Thoracic aorta (tissue), 2 donors: ENCODE results near the gene WWC2. TPM values are rescaled to one million over a fixed set of nuclear protein-coding genes. Genes with fewer than 3 reads are reported as not detected.

ENCODE experiments used
- ATAC-seq: fragments of 150-250 bp; one replicate; pipeline ENCODE4 v1.8.0; 2017; ENCODE audit warnings: low read depth; ENCODE audit not compliant: insufficient number of reproducible peaks, low FRiP score
- DNase-seq: peaks from one replicate; pipeline ENCODE4 v3.0.0-alpha.2; 2020; ENCODE audit warnings: low spot score
- H3K27ac ChIP-seq, 2 donors: fragments of 200-600 bp; sonication (generic); 1 replicate in 1 of 2; 2 replicates in 1 of 2; pipeline ENCODE4 v1.5.1; 2016; ENCODE audit warnings: mild to moderate bottlenecking in 2 of 2, moderate library complexity in 2 of 2
- H3K27me3 ChIP-seq: fragments of 200-600 bp; sonication (generic); replicated peaks from 2 replicates; pipeline ENCODE4 v1.6.0; 2016; ENCODE audit warnings: mild to moderate bottlenecking; ENCODE audit not compliant: insufficient read depth
- H3K36me3 ChIP-seq: fragments of 200-600 bp; sonication (generic); one replicate; pipeline ENCODE4 v1.5.1; 2016
- H3K4me1 ChIP-seq, 2 donors: fragments of 200-600 bp; sonication (generic); 1 replicate in 1 of 2; 2 replicates in 1 of 2; pipeline versions ENCODE4 v1.5.1 to v1.6.0; 2016; ENCODE audit warnings: low read depth in 2 of 2, mild to moderate bottlenecking in 1 of 2; ENCODE audit not compliant: control insufficient read depth in 1 of 2
- H3K4me3 ChIP-seq: fragments of 200-600 bp; sonication (generic); 2 replicates; pipeline ENCODE4 v1.5.1; 2016; ENCODE audit warnings: mild to moderate bottlenecking
- H3K9me3 ChIP-seq: fragments of 200-600 bp; sonication (generic); 2 replicates; pipeline ENCODE4 v1.5.1; 2016
- CTCF ChIP-seq: fragments of 200-600 bp; sonication (generic); IDR thresholded peaks from one replicate; pipeline ENCODE4 v1.5.1; 2019; ENCODE audit warnings: antibody characterized with exemption
- total RNA-seq, 2 donors: library from RNA; depleted of rRNA; stranded (reverse); fragments of >200 nt; gene quantifications; one replicate each; pipeline versions ENCODE4 v1.1.0 to v1.2.3, GENCODE V29; 2016

The WWC2 gene
- total RNA-seq, 2 donors from 2014 or later: 21.1 to 44.8 TPM

GRCh38 chr4:183362036-183362435 lies 263.0 kb downstream of the WWC2 start:
- DNase-seq (no peak), ATAC-seq (no peak)
- no peaks in the 10 kb centered on the region for H3K27me3 ChIP-seq
- no peak overlapping the region for H3K4me3 ChIP-seq
- no peaks in the 10 kb centered on the region for H3K4me1 ChIP-seq
- H3K27ac ChIP-seq: no peak overlapping the region
- H3K9me3 ChIP-seq: no peaks in the 10 kb centered on the region
- no peak for TF ChIP-seq CTCF
- no peaks in the 10 kb centered on the region for H3K36me3 ChIP-seq

DNA sequence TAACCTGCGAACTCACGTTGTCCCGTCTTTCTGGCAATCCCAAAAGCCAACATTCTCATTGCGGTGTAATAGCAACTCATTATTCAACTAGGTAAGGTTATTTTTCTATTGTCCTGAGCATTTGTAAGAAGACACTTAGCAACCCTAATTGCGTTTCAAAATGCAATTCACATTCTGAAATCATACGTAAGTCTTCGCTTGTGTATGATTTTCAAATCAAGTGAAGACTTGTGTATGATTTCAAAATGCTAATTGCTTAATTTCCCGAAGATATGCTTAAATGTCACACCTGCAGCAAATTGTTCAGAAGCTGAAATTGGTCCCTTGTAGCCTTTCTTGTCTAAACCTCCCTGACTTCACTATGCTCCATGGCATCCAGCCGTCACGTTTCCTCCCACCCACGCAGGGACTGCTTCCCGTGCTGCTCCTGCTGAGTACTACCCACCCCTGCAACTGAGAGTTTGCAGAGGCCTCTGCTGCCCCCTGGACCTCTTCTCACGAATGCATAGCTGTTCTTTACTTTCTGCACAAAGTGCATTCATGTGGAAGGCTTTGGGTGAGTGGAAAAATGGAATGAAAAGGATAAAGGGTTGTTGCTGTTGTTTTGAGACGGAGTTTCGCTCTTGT lies 264.0 kb downstream of the WWC2 start:
- no peak overlapping the region for H3K27ac ChIP-seq
- TF ChIP-seq CTCF: no peak
- no peaks in the 10 kb centered on the region for H3K36me3 ChIP-seq
- ATAC-seq: no peak
- no peaks in the 10 kb centered on the region for H3K9me3 ChIP-seq
- DNase-seq: no peak
- H3K27me3 ChIP-seq: no peaks in the 10 kb centered on the region
- no peaks in the 10 kb centered on the region for H3K4me1 ChIP-seq
- H3K4me3 ChIP-seq: no peak overlapping the region

GRCh38 chr4:183364025-183364424 lies 265.0 kb downstream of the WWC2 start:
- Histone ChIP-seq H3K4me1 (no peaks in the 10 kb centered on the region), H3K36me3 (no peaks in the 10 kb centered on the region), H3K27me3 (no peaks in the 10 kb centered on the region), H3K27ac (no peak overlapping the region), H3K4me3 (no peak overlapping the region), H3K9me3 (no peaks in the 10 kb centered on the region)
- DNase-seq: no peak
- no peak for ATAC-seq
- TF ChIP-seq CTCF: no peak

- no peak for ATAC-seq
These were observed 267.3 kb downstream of the WWC2 start for GRCh38 chr4:183366206-183366835.

DNA sequence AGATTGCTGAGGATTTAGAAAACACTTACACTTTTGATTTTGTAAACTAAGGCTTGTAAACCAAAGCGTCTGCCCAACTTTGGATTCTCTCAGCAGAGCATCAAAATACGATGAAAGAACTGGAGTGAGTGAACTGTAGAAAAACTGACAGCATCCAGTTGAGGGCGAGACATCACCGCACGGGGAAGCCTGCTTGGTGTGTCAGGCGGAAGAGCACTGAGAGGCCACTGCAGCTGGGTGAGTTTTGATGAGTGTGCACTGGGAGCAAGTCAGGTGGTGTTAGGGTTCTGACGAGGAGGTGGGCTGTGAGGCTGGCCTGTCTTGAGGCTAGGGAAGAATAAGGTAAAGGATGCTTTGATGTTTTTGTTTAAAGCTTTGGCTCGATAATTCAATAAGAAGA lies 270.0 kb downstream of the WWC2 start:
- DNase-seq (no peak), ATAC-seq (no peak)
- no peak overlapping the region for H3K4me3 ChIP-seq
- no peak overlapping the region for H3K27ac ChIP-seq
- no peaks in the 10 kb centered on the region for H3K27me3 ChIP-seq
- no peak for TF ChIP-seq CTCF
- no peaks in the 10 kb centered on the region for H3K4me1 ChIP-seq
- no peaks in the 10 kb centered on the region for H3K36me3 ChIP-seq
- no peaks in the 10 kb centered on the region for H3K9me3 ChIP-seq

More at GRCh38 chr4:183366206-183366835, 267.3 kb downstream of the WWC2 start:
- H3K27me3 ChIP-seq: no peaks in the 10 kb centered on the region
- H3K36me3 ChIP-seq: no peaks in the 10 kb centered on the region
- no peak for TF ChIP-seq CTCF
- no peak overlapping the region for H3K27ac ChIP-seq
- no peaks in the 10 kb centered on the region for H3K9me3 ChIP-seq
- H3K4me1 ChIP-seq: no peaks in the 10 kb centered on the region
- H3K4me3 ChIP-seq: no peak overlapping the region
- DNase-seq: no peak

Other genes with a start within 250 kb of the WWC2 start
- gene DCTD, start 181.9 kb upstream of the WWC2 start, total RNA-seq: 10 to 100 TPM; 50.5 to 62.2 TPM
- not detected for gene CLDN22, start 221.0 kb downstream of the WWC2 start, total RNA-seq
- not detected for gene CLDN24, start 223.2 kb downstream of the WWC2 start, total RNA-seq